NCI-H1092 (cell line): ENCODE measurements around the gene PIK3R5.

Source experiments
- DNase-seq: peaks from one replicate; lab custom pipeline; 2025; lab: John Stamatoyannopoulos, UW

PIK3R5 gene

DNA sequence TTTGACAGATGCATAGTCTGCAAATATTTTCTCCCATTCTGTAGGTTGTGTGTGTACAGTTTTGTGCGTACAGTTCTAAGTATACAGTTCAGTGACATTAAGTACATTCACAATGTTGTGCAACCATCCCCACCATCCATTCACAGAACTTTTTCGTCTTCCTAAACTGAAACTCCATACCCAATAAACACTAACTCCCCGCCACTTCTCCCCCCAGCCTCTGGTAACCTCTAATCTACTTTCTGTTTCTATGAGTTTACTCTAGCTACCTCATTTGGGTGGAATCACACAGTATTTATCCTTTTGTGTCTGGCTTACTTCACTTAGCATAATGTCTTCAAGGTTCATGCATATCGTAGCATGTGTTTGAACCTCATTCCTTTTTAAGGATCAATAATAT lies 14.3 kb downstream of the PIK3R5 start:
- no peak for DNase-seq

DNA sequence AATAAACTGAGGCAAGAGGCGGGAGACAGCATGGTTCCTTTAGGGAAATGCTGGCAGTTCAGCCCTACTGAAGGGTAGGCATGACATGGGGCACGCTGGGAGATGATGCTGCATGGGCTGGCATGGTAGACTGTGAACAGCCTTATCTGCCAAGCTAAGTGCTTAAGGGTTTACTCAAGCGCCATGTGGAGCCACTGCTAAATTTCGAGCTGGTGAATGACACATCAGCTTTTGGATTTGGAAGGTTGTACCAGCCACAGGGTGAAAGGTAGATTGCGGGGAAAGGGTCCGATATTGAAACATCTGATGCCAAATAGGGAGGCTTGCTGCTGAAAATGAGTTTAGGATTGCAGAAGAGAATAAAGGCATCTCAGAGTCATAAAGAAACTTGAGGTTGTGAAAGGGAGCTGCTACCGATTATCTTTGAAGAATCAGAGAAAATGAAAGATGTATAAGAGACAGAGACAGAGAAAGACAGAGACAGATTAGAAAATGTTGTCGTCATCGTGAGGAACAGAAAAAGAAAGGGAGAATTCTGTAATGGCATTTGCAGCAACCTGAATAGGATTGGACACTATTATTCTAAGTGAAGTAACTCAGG lies 16.3 kb downstream of the PIK3R5 start:
- no peak for DNase-seq

- DNase-seq = no peak
Observed at GRCh38 chr17:8948462-8948861, 17.0 kb downstream of the PIK3R5 start.

DNA sequence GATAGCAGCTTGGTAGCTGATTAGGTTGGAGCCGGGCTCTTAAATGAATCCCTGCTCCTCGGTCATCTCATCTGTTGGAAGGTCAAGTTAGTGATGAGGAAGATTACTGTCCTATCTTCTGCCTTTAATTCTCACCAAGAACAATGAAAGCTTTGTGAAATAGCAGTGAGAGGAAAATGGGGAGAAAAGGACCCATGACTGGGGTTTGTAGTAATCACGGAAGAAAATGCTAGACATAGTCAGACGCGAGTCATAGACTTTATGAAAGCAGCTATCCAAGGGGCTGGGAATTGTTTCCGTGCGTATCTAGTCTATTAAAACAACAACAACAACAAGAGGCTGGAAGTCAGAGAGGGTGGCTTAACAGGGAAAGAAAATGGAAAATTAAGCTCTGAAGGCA lies 18.3 kb downstream of the PIK3R5 start:
- no peak for DNase-seq

DNA sequence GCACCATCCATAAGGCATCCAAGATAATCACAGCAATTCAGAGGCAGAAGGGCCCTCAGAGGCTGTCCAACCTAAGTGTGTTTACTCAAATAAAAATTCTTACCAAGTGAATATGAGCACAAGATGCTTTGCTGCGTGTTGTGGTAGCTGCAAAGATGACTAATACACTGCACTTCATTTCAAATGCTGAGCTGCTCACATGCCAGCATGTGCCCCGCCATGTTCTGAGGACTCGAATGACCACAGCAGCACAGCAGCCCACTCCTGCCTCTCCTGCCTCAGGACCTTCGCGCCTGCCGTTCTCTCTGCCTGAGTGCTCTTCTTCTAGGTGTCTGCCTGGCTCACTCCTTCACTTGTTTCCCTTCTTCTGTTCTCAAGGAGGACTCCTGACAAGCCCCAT lies 19.0 kb downstream of the PIK3R5 start:
- no peak for DNase-seq

GRCh38 chr17:8946071-8946470 lies 19.4 kb downstream of the PIK3R5 start:
- no peak for DNase-seq

DNA sequence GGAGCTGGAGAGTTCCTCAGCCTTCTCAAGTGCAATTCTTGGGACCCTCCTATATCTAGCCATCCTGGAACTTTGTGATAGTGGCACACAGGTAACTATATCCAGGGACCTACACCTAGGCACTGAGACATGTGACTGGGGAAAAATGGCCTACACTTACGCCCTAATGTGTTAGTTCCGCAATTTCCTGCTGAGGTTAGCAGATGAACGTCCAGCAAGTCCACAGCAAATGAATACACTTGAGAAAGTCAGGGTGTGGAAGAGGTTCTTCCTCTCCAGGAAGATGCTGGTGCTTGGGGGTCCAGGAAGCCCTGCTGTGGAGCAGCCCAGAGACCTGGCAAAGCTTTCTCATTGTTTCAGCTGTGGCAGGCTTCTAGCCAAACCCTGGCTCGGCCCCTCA lies 20.8 kb downstream of the PIK3R5 start:
- no peak for DNase-seq

DNA sequence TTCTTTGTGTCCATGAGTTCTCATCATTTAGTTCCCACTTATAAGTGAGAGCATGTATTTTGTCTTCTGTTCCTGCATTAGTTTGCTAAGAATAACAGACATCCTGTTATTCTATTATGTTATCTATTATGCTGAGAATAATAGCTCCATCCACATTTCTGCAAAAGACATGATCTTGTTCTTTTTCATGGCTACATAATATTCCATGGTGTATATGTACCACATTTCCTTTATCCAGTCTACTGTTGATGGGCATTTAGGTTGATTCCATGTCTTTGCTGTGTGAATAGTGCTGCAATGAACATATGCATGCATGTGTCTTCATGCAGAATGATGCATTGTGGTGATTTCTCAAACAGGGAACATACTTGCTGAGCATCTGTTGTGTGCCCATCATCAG lies 21.4 kb downstream of the PIK3R5 start:
- DNase-seq = no peak

DNA sequence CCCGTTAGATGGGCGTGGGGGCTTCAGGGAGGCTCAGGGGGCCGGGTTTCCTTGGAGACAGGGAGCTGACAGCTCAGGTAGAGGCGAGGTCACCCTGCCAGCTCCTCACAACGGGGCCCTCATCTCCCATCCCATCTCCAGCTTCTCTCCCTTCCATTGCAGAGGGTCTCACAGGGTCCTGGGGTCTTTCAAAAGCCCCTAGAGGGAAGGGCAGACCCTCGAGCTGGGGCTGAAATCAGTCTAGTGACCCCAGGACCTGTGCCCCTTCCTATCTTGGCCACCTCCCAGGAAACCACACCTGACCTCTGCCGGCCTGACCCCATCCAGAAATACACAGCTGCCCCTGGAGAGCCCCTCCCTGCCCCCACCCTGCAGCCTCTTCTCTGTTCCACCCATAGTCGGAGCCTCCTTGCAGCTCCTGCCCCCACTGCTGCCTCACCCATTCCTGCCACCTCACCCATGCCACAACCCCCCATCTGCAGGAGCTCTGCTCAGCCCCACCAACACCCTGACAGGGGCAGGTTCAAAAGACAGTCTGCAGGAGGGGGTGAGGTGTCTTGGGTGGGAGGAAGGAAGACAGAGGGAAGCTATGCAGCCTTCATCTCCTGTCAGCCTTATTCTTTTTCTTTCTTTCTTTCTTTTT lies 23.4 kb downstream of the PIK3R5 start:
- DNase-seq = no peak

DNA sequence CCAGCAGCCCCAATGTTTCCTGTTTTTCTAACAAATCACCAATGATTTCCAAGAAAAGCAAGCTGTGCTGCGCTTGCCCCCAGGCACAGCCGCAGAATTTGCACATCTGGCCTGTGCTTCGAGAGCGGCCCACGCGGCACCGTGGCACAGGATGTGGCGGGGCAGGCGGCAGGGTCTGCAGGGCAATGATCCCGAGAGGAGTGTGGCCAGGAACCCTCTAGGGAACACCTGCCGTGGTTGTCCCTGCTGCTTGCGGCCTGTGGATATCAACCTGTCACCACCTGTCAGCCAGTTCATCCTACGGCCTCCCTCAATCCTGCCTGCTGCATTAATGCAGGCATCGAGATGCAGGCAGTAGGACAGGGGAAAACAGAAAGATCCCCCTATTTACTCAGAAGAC lies 24.0 kb downstream of the PIK3R5 start:
- DNase-seq = no peak

DNA sequence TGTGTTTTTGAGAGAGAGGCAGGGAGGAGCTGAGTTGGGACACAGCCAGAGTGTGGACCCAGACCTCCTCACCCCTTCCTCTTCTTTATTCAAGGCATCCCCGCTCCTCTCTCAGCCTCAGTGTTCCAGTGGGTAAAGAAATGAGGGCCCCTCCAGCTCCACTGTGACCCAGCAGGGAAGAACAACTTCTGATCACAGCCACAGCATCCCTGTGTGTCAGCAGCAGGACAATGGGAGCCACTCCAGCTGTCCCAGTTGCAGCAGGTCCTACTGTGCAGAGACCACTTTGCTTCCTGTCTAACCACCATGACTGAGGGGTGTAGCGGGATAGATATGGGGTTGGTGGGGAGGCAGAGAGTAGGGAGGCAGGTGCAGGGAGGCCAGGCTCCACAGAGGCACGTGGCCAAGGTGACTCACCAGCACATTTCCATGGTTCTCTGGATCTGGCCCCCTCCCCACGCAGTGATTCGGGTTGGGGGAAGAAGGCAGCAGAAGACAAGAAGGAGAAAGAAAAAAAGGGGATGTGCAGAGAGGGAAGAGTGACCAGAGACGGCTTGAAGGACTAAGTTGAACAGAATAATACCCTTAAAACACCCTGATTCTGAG lies 24.5 kb downstream of the PIK3R5 start:
- DNase-seq = no peak

DNA sequence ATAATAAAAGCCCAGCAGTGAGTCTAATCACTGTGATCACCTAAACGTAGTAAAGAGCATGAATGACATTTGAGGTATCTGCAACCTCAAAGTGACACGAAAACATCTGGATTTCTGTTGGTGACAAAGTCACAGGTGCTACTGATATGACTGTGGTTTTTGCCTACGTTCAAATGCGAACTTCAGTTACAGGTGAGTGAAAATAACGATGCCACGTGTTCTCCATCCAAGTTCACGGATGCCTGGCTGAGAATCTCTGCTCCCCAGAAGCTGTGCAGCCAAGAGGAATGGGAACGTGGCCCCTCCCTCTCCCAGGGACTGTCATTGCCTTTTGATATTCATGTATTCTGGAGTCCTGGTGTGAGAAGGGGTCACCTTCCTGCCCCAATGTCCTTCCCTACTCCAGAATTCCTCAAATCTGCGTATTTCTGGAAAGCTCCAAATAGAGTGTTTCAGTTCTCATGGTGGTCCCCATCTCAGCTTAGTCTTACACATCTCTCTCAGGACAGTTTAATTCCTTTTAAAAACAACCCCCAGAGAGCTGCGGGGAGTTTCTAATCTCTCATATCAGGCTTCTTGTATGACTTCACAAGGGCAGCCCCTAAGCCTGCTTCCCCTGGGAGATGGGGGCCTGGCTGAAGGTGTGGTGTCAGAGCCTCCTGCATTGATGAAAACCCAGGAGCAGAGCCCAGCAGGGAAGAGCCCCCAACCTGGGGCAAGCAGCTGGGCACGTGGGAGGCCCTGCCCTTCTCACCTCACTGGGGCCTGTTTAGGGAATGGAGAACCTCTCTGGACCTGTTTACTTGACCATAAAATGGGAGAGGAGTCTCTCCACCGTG lies 25.8 kb downstream of the PIK3R5 start:
- DNase-seq = no peak

- DNase-seq = no peak
Observed at GRCh38 chr17:8938933-8939332, 26.6 kb downstream of the PIK3R5 start.

- no peak for DNase-seq
Observed at GRCh38 chr17:8935191-8935590, 30.3 kb downstream of the PIK3R5 start.

DNA sequence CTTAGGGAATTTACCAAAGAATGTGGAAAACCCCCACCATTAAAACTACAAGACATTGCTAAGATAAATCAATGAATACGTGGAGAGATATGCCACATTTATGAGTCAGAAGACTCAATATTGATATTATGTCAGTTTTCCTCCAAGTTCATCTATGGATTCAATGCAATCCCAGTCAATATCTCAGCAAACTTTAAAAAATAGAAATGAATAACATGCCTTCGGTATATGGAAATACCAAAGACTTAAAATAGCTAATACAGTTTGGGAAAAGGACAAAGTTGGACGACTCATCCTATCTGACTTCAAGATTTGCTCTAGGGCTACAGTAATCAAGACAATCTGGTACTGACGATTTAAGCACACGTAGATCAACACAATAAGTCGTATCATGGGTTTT lies 31.2 kb downstream of the PIK3R5 start:
- no peak for DNase-seq

- no peak for DNase-seq
Observed at GRCh38 chr17:8930649-8931048, 34.9 kb downstream of the PIK3R5 start.

DNA sequence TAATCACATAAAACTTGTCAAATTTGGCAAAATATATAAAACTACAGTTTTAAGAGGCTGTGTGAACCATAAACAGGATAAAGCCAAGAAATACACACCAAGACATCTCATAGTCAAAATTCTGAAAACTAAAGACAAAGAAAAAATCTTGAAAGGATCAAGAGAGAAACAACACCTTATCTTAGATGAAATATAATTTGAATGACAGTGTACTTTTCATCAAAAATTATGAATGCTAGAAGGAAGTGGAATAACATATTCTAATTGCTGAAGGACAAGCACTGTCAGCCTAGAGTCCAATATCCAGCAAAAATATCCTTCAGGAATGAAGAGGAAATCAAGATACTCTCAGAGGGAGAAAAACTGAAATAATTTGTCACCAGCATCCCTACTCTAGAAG lies 37.2 kb downstream of the PIK3R5 start:
- no peak for DNase-seq

DNA sequence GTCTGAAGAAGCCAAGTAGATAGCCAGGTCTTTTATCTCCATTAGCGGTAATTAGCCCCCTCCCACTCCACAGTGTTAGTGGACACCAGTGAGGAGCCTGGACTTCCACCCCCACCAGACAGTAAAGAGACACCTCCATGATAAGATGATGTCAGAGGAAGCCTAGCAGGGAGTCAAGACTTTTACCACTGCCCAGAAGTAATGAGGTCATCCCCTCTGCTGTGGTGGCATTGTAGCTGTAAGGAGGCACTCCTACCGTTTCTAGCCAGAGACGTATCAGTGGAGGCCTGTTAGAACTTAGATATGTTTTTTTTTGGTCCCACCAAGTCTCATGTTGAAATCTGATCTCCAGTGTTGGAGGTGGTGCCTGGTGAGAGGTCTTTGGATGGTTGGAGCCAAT lies 38.1 kb downstream of the PIK3R5 start:
- DNase-seq = no peak

DNA sequence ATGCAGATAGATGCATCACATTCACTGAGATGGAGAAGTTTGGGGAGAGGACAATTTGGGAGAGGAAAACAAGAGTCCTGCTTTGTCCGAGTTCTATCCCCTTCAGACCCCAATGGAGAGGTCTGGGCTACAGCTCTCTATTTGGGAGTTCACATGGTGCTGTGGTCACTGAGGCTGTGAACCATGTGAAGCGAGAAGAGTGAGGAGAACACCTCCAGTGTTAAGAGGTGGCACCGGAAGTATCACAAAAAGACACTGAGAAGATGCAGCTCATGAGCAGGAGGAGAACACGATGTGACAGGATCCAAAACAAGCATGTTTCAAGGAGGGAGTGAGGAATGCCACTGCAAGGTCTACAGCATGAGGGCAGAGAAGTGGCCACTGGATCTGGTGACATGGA lies 39.7 kb downstream of the PIK3R5 start:
- DNase-seq = no peak

- no peak for DNase-seq
Observed at GRCh38 chr17:8925141-8925540, 40.4 kb downstream of the PIK3R5 start.

GRCh38 chr17:8924595-8924994 lies 40.9 kb downstream of the PIK3R5 start:
- DNase-seq = no peak

DNA sequence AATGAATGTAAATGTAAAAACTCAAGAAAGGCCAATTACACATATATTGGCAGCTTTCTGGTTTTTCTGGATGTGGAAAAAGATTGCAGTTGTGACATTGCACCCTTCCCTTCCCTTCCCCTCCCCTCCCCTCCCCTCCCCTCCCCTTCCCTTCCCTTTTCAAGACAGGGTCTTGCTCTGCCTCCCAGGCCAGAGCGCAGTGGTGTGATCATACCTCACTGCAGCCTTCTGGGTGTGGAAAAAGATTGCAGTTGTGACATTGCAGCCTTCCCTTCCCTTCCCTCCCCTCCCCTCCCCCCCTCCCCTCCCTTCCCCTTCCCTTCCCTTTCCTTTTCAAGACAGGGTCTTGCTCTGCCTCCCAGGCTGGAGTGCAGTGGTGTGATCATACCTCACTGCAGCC lies 41.7 kb downstream of the PIK3R5 start:
- DNase-seq = no peak

DNA sequence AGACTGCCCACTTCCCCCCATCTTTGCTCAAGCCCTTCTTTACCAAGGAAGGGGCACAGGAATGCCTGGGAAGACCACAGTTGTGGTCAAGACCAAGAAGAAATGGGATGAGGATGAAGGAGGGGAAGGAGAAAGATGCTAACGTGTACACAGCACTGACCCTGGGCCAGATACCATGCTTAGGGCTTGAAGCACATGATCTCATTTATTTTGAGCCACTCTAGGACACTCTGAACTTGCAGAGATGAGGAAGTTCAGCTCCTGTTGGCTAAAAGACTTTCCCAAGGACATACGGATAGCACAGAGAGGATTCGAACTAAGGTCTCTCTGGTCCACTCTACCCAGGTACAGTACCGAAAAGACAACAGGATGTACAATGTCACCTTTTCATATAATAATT lies 42.6 kb downstream of the PIK3R5 start:
- DNase-seq = no peak
